Measurements from ENCODE around the gene PHAF1. TPM values are rescaled to one million over a fixed set of nuclear protein-coding genes. Genes with fewer than 3 reads are reported as not detected.

The PHAF1 gene
- total and polyA plus RNA-seq, 2 of the 13 experiments (the other 11 are each of a cell fraction or from before 2014, with no cell fraction given) = 48.3 to 174 TPM

DNA sequence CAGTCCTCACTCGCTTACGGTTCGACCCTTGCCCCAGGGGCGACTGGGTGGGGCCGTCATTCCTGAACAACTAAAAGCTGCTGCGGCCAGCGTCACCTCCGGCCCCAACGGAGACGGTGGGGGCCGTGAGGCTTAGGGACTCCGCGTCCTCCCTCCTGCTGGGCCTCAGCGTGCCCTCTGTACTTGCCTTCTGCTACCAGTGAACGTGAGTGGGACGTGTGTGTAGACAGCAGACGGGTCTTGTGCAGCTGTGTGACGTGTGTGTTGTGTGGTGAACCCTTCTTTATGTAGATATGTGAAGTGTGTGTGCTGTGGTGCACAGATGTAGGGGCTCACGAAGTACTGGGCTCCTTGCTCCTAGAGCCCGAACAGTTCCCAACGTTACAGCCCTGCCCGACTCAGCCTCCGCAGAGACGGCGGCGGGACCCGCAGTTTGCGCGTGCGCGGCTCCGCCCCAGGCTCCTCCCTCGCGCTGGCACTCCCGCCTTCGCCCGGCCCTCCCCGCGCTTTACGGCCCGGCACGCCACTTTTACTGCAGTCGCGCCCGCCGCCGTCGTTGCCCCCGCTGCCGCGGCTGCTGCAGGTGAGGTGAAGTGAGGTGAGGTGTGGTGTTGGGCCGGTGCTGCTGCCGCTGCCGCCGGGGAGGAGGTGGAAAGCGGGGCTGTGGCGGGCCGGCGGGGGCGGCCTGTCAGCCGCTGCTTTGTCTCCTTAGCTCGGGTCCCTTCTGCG, at the start of gene PHAF1 (continued):
- TF ChIP-seq TBX2 (CRISPR knock-in tag; IDR thresholded peaks at IDR 0.05; ENCODE audit: borderline replicate concordance) (peak; percentile 91; the same call in 1 of the 2 replicates), PTBP1 (IDR thresholded peaks at IDR 0.05; ENCODE audit: low read depth, low read length, poor library complexity, severe bottlenecking) (peak; percentile 59), ZKSCAN5 (CRISPR knock-in tag; IDR thresholded peaks at IDR 0.05) (peak; percentile 39), HOXD1 (CRISPR knock-in tag; IDR thresholded peaks at IDR 0.05) (peak; percentile 61), ZNF136 (CRISPR knock-in tag; IDR thresholded peaks at IDR 0.05; ENCODE audit: low read depth) (peak; percentile 17; the same call in 1 of the 2 replicates), KDM5A (IDR thresholded peaks at IDR 0.05; ENCODE audit: borderline replicate concordance, low read length) (peak; percentile 94), ZNF776 (CRISPR knock-in tag; IDR thresholded peaks at IDR 0.05) (peak; percentile 97), SRSF1 (optimal IDR thresholded peaks at IDR 0.05; ENCODE audit: low read depth, low read length) (no peak), NRL (CRISPR knock-in tag; IDR thresholded peaks at IDR 0.05; ENCODE audit: borderline replicate concordance) (peak; percentile 83; the same call in 1 of the 2 replicates), CENPT (CRISPR knock-in tag; IDR thresholded peaks at IDR 0.05; ENCODE audit: low read depth) (peak; percentile 28; the same call in 1 of the 2 replicates), CHD2 (IDR thresholded peaks at IDR 0.05; ENCODE audit: low read depth, low read length) (0 out of 2 replicates have a peak, but pooled peaks have one; percentile 24), KAT2B (IDR thresholded peaks at IDR 0.05; ENCODE audit: borderline replicate concordance, low read depth, low read length) (no peak), NAIF1 (CRISPR knock-in tag; IDR thresholded peaks at IDR 0.05; ENCODE audit: borderline replicate concordance) (peak; percentile 89), ZNF883 (CRISPR knock-in tag; IDR thresholded peaks at IDR 0.05; ENCODE audit: not compliant biosample characterization) (peak; percentile 97), GLI4 (CRISPR knock-in tag; IDR thresholded peaks at IDR 0.05; ENCODE audit: borderline replicate concordance) (peak; percentile 75), ZNF180 (CRISPR knock-in tag; IDR thresholded peaks at IDR 0.05; ENCODE audit: borderline replicate concordance, low read depth) (no peak; the same call in 1 of the 2 replicates)
- TF ChIP-seq, protein P1, sequence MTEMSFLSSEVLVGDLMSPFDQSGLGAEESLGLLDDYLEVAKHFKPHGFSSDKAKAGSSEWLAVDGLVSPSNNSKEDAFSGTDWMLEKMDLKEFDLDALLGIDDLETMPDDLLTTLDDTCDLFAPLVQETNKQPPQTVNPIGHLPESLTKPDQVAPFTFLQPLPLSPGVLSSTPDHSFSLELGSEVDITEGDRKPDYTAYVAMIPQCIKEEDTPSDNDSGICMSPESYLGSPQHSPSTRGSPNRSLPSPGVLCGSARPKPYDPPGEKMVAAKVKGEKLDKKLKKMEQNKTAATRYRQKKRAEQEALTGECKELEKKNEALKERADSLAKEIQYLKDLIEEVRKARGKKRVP (CRISPR knock-in tag; IDR thresholded peaks at IDR 0.05) = peak in 1 of 2 experiments; percentile 46; a peak in 1 of 4 replicates
- TF ChIP-seq, protein P2, sequence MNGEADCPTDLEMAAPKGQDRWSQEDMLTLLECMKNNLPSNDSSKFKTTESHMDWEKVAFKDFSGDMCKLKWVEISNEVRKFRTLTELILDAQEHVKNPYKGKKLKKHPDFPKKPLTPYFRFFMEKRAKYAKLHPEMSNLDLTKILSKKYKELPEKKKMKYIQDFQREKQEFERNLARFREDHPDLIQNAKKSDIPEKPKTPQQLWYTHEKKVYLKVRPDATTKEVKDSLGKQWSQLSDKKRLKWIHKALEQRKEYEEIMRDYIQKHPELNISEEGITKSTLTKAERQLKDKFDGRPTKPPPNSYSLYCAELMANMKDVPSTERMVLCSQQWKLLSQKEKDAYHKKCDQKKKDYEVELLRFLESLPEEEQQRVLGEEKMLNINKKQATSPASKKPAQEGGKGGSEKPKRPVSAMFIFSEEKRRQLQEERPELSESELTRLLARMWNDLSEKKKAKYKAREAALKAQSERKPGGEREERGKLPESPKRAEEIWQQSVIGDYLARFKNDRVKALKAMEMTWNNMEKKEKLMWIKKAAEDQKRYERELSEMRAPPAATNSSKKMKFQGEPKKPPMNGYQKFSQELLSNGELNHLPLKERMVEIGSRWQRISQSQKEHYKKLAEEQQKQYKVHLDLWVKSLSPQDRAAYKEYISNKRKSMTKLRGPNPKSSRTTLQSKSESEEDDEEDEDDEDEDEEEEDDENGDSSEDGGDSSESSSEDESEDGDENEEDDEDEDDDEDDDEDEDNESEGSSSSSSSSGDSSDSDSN (CRISPR knock-in tag; IDR thresholded peaks at IDR 0.05) = peak; percentile 75
- TF ChIP-seq, protein P3, sequence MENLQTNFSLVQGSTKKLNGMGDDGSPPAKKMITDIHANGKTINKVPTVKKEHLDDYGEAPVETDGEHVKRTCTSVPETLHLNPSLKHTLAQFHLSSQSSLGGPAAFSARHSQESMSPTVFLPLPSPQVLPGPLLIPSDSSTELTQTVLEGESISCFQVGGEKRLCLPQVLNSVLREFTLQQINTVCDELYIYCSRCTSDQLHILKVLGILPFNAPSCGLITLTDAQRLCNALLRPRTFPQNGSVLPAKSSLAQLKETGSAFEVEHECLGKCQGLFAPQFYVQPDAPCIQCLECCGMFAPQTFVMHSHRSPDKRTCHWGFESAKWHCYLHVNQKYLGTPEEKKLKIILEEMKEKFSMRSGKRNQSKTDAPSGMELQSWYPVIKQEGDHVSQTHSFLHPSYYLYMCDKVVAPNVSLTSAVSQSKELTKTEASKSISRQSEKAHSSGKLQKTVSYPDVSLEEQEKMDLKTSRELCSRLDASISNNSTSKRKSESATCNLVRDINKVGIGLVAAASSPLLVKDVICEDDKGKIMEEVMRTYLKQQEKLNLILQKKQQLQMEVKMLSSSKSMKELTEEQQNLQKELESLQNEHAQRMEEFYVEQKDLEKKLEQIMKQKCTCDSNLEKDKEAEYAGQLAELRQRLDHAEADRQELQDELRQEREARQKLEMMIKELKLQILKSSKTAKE (CRISPR knock-in tag; IDR thresholded peaks at IDR 0.05; ENCODE audit: borderline replicate concordance) = peak; percentile 65
- TF ChIP-seq, protein P4, sequence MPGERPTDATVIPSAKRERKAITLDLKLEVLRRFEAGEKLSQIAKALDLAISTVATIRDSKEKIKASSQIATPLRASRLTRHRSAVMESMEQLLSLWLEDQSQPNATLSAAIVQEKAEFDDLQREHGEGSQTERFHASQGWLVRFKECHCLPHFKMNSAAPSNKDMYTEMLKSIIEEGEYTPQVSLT (CRISPR knock-in tag; IDR thresholded peaks at IDR 0.05; ENCODE audit: borderline replicate concordance, low read depth) = 0 out of 2 replicates have a peak, but pooled peaks have one; percentile 29
- TF ChIP-seq, protein P5, sequence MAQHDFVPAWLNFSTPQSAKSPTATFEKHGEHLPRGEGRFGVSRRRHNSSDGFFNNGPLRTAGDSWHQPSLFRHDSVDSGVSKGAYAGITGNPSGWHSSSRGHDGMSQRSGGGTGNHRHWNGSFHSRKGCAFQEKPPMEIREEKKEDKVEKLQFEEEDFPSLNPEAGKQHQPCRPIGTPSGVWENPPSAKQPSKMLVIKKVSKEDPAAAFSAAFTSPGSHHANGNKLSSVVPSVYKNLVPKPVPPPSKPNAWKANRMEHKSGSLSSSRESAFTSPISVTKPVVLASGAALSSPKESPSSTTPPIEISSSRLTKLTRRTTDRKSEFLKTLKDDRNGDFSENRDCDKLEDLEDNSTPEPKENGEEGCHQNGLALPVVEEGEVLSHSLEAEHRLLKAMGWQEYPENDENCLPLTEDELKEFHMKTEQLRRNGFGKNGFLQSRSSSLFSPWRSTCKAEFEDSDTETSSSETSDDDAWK (CRISPR knock-in tag; IDR thresholded peaks at IDR 0.05) = no peak

Measured in HepG2 (cell line).